A673 (cell line): ENCODE measurements around the gene ZC3H18.

Source experiments
- CTCF ChIP-seq: fragments of 300-800, 200-600 bp; sonication (generic); conservative IDR thresholded peaks from 2 replicates; pipeline ENCODE4 v1.5.1; 2017; ENCODE audit warnings: low read depth, mild to moderate bottlenecking, antibody characterized with exemption, low read length, moderate library complexity, mixed read lengths
- EZH2 ChIP-seq: fragments of 200-600 bp; sonication (generic); IDR thresholded peaks from 2 replicates; pipeline ENCODE4 v1.6.1; 2017; ENCODE audit warnings: borderline replicate concordance, low read depth, mild to moderate bottlenecking, mixed read lengths, antibody characterized with exemption, low read length; ENCODE audit not compliant: poor library complexity, severe bottlenecking

GRCh38 chr16:88541831-88542616, 28.2 kb upstream of the ZC3H18 start:
- TF ChIP-seq CTCF, result no peak
- no peak for TF ChIP-seq EZH2
